ENCODE data around the gene GALNS. TPM values are rescaled to one million over a fixed set of nuclear protein-coding genes. Genes with fewer than 3 reads are reported as not detected.

The GALNS gene
- total RNA-seq, 1 experiment from 2014 or later, result 62.3 TPM

- CTCF ChIA-PET, result interaction anchor here (0.7 kb wide), 1 partner anchor 355 kb away, joined by 3 read pairs; no protein-coding TSS in a partner anchor
- BruUV-seq (replicated peaks), result TSS peak; percentile 2
Observed at GRCh38 chr16:88811769-88812512, 44.8 kb downstream of the GALNS start, which contains the start of gene APRT. Gene APRT, minus strand, starts transcription at chr16:88811928. Its CDS starts 29 bp downstream, at chr16:88811899.

GRCh38 chr16:88810912-88811768, 45.6 kb downstream of the GALNS start:
- Histone ChIP-seq H2AFZ (peak overlapping the region; percentile 81), H3K9me3 (ENCODE audit: insufficient read depth, low read depth) (no peaks in the 10 kb centered on the region), H3K4me3 (peak overlapping the region; percentile 91), H3K4me2 (peak overlapping the region; percentile 90), H3K9me2 (ENCODE audit: insufficient read depth) (no peaks in the 10 kb centered on the region), H3K36me3 (ENCODE audit: low read depth) (peaks cover 11% of the 10 kb centered on the region; the same call in 1 of the 2 replicates), H3K27me3 (ENCODE audit: insufficient read depth, low read depth) (no peaks in the 10 kb centered on the region), H3K79me2 (ENCODE audit: low read depth) (peaks cover 32% of the 10 kb centered on the region), H3K27ac (peak overlapping the region; percentile 78), H3F3A (ENCODE audit: insufficient read depth, low read depth) (peaks cover 68% of the 10 kb centered on the region), H3K4me1 (replicated peaks; ENCODE audit: insufficient read depth) (peaks cover 16% of the 10 kb centered on the region; the same call in 1 of the 2 replicates), H4K20me1 (ENCODE audit: insufficient read depth) (peaks cover 32% of the 10 kb centered on the region)
- TSS peak; percentile 30 for BruUV-seq (replicated peaks)
- CTCF ChIA-PET, result interaction anchor here (1.8 kb wide), 1 partner anchor 74 kb away, joined by 12 read pairs; no protein-coding TSS in a partner anchor
- intact Hi-C loops (cut with micrococcal nuclease; ENCODE audit: unreplicated experiment), result loop anchor here (5.0 kb wide), 1 partner anchor 124 kb away; the partner anchor contains the start of gene SNAI3
- POLR2A ChIA-PET (ENCODE audit: unreplicated experiment), result interaction anchor here (0.6 to 0.8 kb wide), 6 partner anchors 50 to 360 kb away, joined by 3 to 9 read pairs (median 3); no protein-coding TSS in a partner anchor
- TF ChIP-seq EZH2 (IDR thresholded peaks at IDR 0.05; ENCODE audit: low read depth) (no peak), CTCF (conservative IDR thresholded peaks at IDR 0.05) (no peak)
- DNase-seq, result peak; percentile 44 to 81

More at GRCh38 chr16:88811769-88812512, 44.8 kb downstream of the GALNS start, which contains the start of gene APRT:
- Histone ChIP-seq H3K27ac (peak within 1 kb of the TSS; percentile 78), H3K27me3 (ENCODE audit: insufficient read depth, low read depth) (no peaks in the 10 kb centered on the region), H3K9me3 (ENCODE audit: insufficient read depth, low read depth) (no peaks in the 10 kb centered on the region), H3K79me2 (ENCODE audit: low read depth) (peaks cover 32% of the 10 kb centered on the region), H3K9me2 (ENCODE audit: insufficient read depth) (no peaks in the 10 kb centered on the region), H2AFZ (peak within 1 kb of the TSS; percentile 81), H3K36me3 (ENCODE audit: low read depth) (peaks cover 11% of the 10 kb centered on the region; the same call in 1 of the 2 replicates), H3F3A (ENCODE audit: insufficient read depth, low read depth) (peaks cover 60% of the 10 kb centered on the region), H3K4me3 (peak within 1 kb of the TSS; percentile 91), H4K20me1 (ENCODE audit: insufficient read depth) (peaks cover 25% of the 10 kb centered on the region), H3K4me1 (replicated peaks; ENCODE audit: insufficient read depth) (peaks cover 16% of the 10 kb centered on the region; the same call in 1 of the 2 replicates), H3K4me2 (peak within 1 kb of the TSS; percentile 90)
- DNase-seq, result peak; percentile 85 to 99
- intact Hi-C loops (cut with micrococcal nuclease; ENCODE audit: unreplicated experiment), result loop anchor here (1.0 to 5.0 kb wide), 3 partner anchors 45 to 404 kb away; partner anchors contain the start of genes SNAI3 and TRAPPC2L
- POLR2A ChIA-PET (ENCODE audit: unreplicated experiment), result interaction anchor here (0.6 to 0.7 kb wide), 3 partner anchors 52 to 359 kb away, joined by 3 to 9 read pairs (median 3); no protein-coding TSS in a partner anchor
- TF ChIP-seq EZH2 (IDR thresholded peaks at IDR 0.05; ENCODE audit: low read depth) (no peak), CTCF (conservative IDR thresholded peaks at IDR 0.05) (peak; percentile 45; the same call in 1 of the 2 replicates)
